GM10266 (cell line): Measurements from ENCODE around the gene KDSR.

ENCODE experiments used
- DNase-seq: peaks from one replicate; pipeline ENCODE4 v3.0.0; 2012; ENCODE audit errors: extremely low spot score
- TF ChIP-seq, protein P1 (sequence below): IDR thresholded peaks from 2 replicates; pipeline ENCODE4 v1.5.1; 2012; ENCODE audit warnings: mild to moderate bottlenecking, low read depth; ENCODE audit not compliant: control insufficient read depth, insufficient read depth; ENCODE audit errors: missing control alignments

KDSR gene

DNA sequence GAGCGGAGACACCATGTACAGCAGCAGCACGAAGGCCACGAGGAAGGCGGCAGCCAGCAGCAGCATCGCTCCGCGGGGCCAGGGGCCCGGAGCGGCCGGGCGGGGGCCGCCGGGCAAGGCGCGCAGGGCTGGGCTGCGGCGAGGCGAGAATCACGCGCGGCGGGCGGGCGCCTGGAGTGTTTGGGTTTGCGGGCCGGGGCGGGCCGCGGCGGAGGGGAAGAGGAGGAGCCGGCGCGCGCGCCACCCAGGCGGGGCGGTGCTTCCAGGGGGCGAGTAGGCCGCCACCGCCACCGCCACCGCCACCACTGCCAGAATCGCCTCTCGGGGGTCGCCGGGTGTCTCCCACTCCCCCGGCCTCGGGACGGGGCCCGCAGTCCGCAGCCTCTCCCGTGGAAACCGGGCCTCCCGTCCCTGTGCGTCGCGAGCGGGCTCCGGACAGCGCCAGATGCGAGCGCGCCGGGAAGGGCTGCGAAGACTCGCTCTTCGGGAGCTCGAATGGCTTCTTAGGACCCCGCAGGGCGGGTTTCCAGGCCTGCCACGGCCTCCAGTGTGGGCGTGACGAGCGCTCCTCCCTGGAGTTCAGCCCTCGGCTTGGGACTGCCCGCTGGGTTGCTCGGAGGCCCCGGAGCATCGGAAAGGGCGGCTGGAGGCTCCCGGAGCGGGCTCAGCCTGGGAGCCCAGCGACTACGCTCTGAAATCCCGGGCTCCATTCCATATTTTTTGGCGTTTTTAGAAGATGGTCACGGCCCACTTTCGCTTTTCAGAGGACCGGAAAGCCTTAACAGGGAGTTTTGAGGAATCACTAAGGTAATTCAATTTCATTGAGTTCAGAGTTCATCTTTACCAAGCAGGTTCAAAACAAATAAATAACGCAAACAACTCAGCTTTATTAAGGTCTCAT, at the start of gene KDSR:
Gene KDSR, minus strand, starts transcription at position 154 of the 901 bp plus-strand sequence. Its CDS starts 88 bp downstream, at position 66.
- peak; percentile 94 for DNase-seq
- TF ChIP-seq, protein P1, sequence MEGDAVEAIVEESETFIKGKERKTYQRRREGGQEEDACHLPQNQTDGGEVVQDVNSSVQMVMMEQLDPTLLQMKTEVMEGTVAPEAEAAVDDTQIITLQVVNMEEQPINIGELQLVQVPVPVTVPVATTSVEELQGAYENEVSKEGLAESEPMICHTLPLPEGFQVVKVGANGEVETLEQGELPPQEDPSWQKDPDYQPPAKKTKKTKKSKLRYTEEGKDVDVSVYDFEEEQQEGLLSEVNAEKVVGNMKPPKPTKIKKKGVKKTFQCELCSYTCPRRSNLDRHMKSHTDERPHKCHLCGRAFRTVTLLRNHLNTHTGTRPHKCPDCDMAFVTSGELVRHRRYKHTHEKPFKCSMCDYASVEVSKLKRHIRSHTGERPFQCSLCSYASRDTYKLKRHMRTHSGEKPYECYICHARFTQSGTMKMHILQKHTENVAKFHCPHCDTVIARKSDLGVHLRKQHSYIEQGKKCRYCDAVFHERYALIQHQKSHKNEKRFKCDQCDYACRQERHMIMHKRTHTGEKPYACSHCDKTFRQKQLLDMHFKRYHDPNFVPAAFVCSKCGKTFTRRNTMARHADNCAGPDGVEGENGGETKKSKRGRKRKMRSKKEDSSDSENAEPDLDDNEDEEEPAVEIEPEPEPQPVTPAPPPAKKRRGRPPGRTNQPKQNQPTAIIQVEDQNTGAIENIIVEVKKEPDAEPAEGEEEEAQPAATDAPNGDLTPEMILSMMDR: no peak

DNA sequence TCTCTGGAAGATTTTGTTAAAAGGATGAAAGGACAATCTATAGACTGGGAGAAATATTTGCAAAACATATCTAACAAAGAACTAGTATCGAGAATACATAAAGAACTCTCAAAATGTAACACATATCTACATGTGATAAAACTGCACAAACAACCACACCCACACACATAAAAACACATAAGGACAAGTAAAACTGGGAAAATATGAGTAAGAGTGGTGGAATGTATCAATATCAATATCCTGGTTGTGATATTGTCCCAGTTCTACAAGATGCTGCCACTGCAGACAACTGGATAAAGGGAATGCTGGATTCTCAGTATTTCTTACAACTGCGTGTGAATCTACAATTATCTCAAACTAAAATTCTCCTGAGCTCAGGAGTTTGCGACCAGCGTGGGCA, 45.9 kb upstream of the KDSR start:
- no peak for DNase-seq
- TF ChIP-seq, protein P1: no peak

- DNase-seq: no peak
- TF ChIP-seq, protein P1: no peak
Observed at GRCh38 chr18:63410792-63411191, 43.8 kb upstream of the KDSR start.

- TF ChIP-seq, protein P1: no peak
- no peak for DNase-seq
Observed at GRCh38 chr18:63409301-63409700, 42.3 kb upstream of the KDSR start.

DNA sequence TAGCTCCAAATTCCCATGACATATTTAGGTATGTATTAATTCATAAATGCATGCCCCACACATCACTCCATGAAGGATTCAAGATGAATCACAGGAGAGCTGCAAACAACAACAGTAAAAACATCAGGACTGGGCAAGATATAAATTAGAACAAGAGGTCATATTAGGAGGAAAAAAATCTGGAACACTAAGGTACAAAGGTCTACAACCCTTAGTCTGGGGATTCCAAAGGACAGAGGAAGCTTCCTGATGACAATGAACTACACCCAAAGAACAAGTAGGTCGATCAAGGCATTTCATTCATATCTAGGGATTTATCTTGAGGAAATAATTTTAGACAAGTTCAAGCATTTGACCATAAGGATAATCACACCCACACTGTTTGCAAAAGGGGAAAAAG, 40.7 kb upstream of the KDSR start:
- TF ChIP-seq, protein P1: no peak
- no peak for DNase-seq

GRCh38 chr18:63405986-63406385, 39.0 kb upstream of the KDSR start:
- TF ChIP-seq, protein P1: no peak
- no peak for DNase-seq
